ENCODE measurements around the gene CFAP107. TPM values are rescaled to one million over a fixed set of nuclear protein-coding genes. Genes with fewer than 3 reads are reported as not detected.
A peak's percentile ranks its signal among the peaks of the same experiment; 100 is the strongest.
"Not testable (repeated sequence)": the region's sequence is repeated elsewhere in the genome, so short reads cannot be mapped to it uniquely, and the experiment has no call there.

CFAP107 gene
- total RNA-seq, 3 donors from 2014 or later, result not detected

DNA sequence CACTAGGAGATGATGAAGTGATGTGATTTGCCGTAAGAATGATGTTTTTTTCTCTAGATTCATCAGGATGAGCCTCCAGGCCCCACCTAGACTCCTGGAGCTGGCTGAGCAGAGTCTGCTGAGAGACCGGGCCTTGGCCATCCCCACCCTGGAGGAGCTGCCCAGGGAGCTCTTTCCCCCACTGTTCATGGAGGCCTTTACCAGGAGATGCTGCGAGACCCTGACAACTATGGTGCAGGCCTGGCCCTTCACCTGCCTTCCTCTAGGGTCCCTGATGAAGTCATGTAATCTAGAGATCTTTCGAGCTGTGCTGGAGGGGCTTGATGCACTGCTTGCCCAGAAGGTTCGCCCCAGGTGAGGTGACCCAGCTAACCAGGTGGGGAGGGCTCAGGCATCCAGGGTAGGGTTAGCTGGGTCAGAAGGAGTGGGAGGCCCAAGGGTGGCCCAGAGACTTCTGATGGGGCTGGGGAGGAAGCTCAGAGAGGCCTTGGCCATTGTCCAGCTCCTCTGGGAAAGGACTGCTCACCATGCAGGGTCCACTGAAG is 28.9 kb downstream of the CFAP107 start:
- intact Hi-C loops (cut with DNase I, micrococcal nuclease), result no loop called here
- Histone ChIP-seq H3K4me1 (ENCODE audit: low read depth) (no peaks in the 10 kb centered on the region), H3K36me3 (ENCODE audit: low read depth) (no peaks in the 10 kb centered on the region), H3K4me3 (no peak overlapping the region), H3K9me3 (no peaks in the 10 kb centered on the region)
- no peak for TF ChIP-seq CTCF (IDR thresholded peaks at IDR 0.05)
- DNase-seq (no peak), ATAC-seq (no peak)

DNA sequence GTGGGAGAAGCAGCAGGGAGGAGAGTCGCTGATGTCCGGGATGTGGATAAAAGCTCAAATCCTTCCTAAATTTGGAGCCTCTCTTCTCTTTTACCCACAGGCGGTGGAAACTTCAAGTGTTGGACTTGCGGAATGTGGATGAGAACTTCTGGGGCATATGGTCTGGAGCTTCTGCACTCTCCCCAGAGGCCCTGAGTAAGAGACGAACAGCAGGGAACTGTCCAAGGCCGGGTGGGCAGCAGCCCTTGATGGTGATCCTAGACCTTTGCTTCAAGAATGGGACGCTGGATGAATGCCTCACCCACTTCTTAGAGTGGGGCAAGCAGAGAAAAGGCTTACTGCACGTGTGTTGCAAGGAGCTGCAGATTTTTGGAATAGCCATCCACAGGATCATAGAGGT is 29.4 kb downstream of the CFAP107 start:
- Histone ChIP-seq H3K9me3 (no peaks in the 10 kb centered on the region), H3K4me1 (ENCODE audit: low read depth) (no peaks in the 10 kb centered on the region), H3K4me3 (no peak overlapping the region), H3K36me3 (ENCODE audit: low read depth) (no peaks in the 10 kb centered on the region)
- ATAC-seq, result no peak
- no peak for TF ChIP-seq CTCF (IDR thresholded peaks at IDR 0.05)
- intact Hi-C loops (cut with DNase I, micrococcal nuclease), result no loop called here
- DNase-seq, result no peak

GRCh38 chr1:12776801-12777557 is 31.0 kb downstream of the CFAP107 start:
- no peaks in the 10 kb centered on the region for H3K36me3 ChIP-seq (ENCODE audit: low read depth)
- no peaks in the 10 kb centered on the region for H3K9me3 ChIP-seq
- ATAC-seq (no peak), DNase-seq (no peak)
- intact Hi-C loops (cut with DNase I, micrococcal nuclease), result no loop called here
- H3K4me1 ChIP-seq (ENCODE audit: low read depth), result no peaks in the 10 kb centered on the region
- no peak overlapping the region for H3K4me3 ChIP-seq
- TF ChIP-seq CTCF (IDR thresholded peaks at IDR 0.05), result no peak

GRCh38 chr1:12778061-12778460 is 32.1 kb downstream of the CFAP107 start:
- TF ChIP-seq CTCF (IDR thresholded peaks at IDR 0.05), result no peak
- no peak for DNase-seq

DNA sequence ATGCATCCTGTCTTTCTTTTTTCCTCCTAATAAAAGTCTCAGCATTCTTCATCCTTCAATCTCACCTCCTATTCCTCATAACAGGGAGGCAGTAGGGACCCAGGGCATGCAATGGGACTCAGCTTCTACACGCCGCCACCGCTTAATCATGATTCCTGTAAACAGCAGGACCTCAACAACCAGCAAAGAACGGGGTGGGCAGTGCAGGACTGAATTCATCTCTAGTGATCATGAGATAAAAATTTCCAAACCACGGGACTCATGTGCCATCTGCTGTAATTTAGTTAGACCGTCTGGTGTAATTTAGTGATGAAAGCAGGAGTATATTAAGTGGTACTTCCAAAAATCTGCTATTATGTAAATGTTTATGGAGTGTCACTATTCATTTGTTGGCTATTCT is 32.9 kb downstream of the CFAP107 start:
- TF ChIP-seq CTCF (IDR thresholded peaks at IDR 0.05), result no peak
- ATAC-seq (no peak), DNase-seq (no peak)
- H3K9me3 ChIP-seq, result peaks cover 2% of the 10 kb centered on the region
- H3K36me3 ChIP-seq (ENCODE audit: low read depth), result no peaks in the 10 kb centered on the region
- no peak overlapping the region for H3K4me3 ChIP-seq
- intact Hi-C loops (cut with DNase I, micrococcal nuclease), result no loop called here
- no peaks in the 10 kb centered on the region for H3K4me1 ChIP-seq (ENCODE audit: low read depth)

More at GRCh38 chr1:12778061-12778460, 32.1 kb downstream of the CFAP107 start:
- H3K4me3 ChIP-seq, result no peak overlapping the region
- H3K4me1 ChIP-seq (ENCODE audit: low read depth), result no peaks in the 10 kb centered on the region
- H3K36me3 ChIP-seq (ENCODE audit: low read depth), result no peaks in the 10 kb centered on the region
- intact Hi-C loops (cut with DNase I, micrococcal nuclease), result no loop called here
- ATAC-seq, result no peak
- no peaks in the 10 kb centered on the region for H3K9me3 ChIP-seq

DNA sequence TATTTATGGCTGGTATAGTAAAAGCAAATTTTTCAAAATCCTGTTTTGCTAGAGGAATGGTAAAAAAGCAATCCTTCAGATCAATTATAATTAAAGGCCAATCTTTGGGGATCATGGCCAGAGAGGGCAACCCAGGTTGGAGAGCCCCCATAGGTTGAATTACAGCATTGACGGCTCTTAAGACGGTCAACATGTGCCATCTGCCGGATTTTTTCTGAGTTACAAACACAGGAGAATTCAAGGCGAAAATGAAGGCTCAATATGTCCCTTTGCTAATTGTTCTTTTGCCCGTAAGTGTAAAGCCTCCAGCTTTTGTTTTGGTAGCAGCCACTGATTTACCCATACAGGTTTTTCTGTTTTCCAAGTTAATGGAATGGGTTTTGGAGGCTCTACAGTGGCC is 35.5 kb downstream of the CFAP107 start:
- DNase-seq; intact Hi-C loops (cut with DNase I, micrococcal nuclease); H3K4me1 ChIP-seq (ENCODE audit: low read depth); H3K36me3 ChIP-seq (ENCODE audit: low read depth); ATAC-seq; H3K4me3 ChIP-seq: not testable (repeated sequence)
- H3K9me3 ChIP-seq, result peaks cover 25% of the 10 kb centered on the region

- H3K4me1 ChIP-seq (ENCODE audit: low read depth); DNase-seq; intact Hi-C loops (cut with DNase I, micrococcal nuclease); H3K4me3 ChIP-seq; H3K36me3 ChIP-seq (ENCODE audit: low read depth); ATAC-seq: not testable (repeated sequence)
- peaks cover 27% of the 10 kb centered on the region for H3K9me3 ChIP-seq
Measured at GRCh38 chr1:12783783-12784182, 37.8 kb downstream of the CFAP107 start.

DNA sequence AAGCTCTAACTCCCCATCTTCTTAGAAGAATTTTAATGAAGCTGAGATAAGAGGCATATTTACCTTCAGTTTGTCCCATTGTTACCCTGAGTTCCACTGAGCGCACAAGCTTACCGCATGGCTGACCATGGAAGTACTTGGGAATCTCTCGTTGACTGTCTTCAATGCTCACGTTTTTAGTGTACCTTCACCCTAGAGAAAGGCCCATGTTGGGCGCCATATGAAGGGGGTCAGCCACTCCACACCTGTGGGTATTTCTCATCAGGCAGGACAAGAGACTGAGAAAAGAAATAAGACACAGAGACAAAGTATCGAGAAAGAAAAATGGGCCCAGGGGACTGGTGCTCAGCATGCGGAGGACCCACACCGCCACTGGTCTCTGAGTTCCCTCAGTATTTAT is 38.7 kb downstream of the CFAP107 start:
- intact Hi-C loops (cut with DNase I, micrococcal nuclease); H3K36me3 ChIP-seq (ENCODE audit: low read depth); H3K4me1 ChIP-seq (ENCODE audit: low read depth); H3K4me3 ChIP-seq; ATAC-seq: not testable (repeated sequence)
- DNase-seq, result peak in 1 of 3 donors; percentile 4
- H3K9me3 ChIP-seq, result peaks cover 27% of the 10 kb centered on the region

GRCh38 chr1:12791097-12791496 is 45.1 kb downstream of the CFAP107 start, which contains the start of gene PRAMEF1:
Gene PRAMEF1, plus strand, starts transcription at chr1:12791397. Its CDS starts 1,831 bp downstream, at chr1:12793228.
- DNase-seq, ATAC-seq: not testable (repeated sequence)

More at GRCh38 chr1:12791097-12791496, 45.1 kb downstream of the CFAP107 start, which contains the start of gene PRAMEF1:
- H3K36me3 ChIP-seq (ENCODE audit: low read depth); H3K9me3 ChIP-seq; H3K4me1 ChIP-seq (ENCODE audit: low read depth); intact Hi-C loops (cut with DNase I, micrococcal nuclease); H3K4me3 ChIP-seq: not testable (repeated sequence)
